Stimulated activated CD8-positive, alpha-beta memory T cell treated with anti-CD3 and anti-CD28 coated beads, Interleukin-4, amount 100 ng/mL, for 4 hours (primary cell): ENCODE data around the gene NEUROD2.
"Not testable (repeated sequence)": the region's sequence is repeated elsewhere in the genome, so short reads cannot be mapped to it uniquely, and the experiment has no call there.

Source experiments
- DNase-seq, 2 donors: peaks; one replicate each; pipeline ENCODE4 v3.0.0-alpha.2; 2020; ENCODE audit warnings: low read depth in 2 of 2, low spot score in 1 of 2

NEUROD2 gene

DNA sequence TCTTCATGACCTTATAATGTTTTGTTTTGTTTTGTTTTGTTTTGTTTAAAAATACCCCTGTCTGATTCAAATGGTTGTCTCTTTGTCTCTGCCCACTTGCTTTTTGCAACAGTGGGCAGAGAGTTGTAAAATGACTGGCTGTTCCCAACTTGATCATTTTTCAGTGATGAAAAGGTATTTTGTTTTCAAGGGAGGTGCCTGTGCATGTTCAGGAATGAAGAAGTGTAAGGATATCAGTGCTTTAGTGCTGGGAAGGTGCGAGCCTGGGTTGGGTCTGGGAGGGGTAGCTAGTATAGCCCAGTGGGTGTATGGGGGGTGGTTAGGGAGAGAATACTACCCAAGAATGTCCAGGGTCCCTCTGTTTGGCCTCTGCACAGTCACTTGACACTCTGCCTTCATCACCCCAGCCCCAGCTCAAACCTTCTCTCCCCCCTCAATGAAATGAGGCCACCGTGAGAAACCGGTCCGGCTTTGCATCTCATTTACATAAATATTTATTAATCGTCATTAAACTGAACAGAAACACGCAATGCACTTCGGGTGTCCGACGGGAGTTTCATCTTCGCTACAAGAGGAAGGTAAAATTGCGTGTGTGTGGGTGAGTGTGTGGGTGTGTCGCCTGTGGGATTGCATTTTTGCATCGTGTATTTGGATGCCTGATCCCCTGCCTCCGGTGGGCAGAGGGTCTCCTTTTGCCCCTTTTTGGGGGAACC lies 4.3 kb downstream of the NEUROD2 start:
- DNase-seq: no peak

DNA sequence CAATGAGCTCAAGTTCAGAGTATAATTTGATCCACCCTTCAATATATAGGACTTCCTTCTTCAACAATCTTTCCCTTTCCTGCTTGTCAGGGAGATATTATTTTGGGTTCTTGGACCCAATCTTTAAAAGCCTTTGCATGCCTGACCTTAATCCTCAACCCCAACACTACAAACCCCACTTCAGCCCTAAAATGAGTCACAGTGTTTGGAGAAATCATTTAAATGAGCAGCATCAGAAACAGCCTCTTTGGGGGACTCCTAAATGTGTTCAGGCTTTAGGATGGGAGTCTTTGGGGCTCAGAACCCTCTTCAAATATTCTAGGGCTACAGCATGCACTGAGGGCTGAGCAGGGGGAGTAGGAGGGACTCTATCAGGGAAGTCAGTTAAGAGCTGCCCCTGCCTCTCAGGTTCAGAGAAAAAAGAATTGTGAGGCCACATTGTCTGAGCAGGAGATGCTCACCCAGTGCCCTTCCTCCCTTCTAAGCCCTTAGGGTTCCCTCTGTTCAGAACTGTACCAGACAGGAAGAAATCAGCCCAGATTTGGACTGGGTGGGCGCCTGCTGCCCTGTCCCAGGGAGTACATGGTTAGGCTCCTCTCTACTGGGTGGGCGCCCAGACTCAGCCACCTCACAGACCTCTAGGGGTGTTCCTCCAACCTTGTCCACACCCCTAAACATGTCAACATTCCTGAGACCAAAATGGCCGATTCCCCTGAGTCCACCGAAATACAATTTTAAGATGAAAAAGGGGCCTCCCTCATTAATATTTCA lies 5.0 kb downstream of the NEUROD2 start:
- DNase-seq: no peak

GRCh38 chr17:39601758-39602532 lies 5.8 kb downstream of the NEUROD2 start:
- no peak for DNase-seq

DNA sequence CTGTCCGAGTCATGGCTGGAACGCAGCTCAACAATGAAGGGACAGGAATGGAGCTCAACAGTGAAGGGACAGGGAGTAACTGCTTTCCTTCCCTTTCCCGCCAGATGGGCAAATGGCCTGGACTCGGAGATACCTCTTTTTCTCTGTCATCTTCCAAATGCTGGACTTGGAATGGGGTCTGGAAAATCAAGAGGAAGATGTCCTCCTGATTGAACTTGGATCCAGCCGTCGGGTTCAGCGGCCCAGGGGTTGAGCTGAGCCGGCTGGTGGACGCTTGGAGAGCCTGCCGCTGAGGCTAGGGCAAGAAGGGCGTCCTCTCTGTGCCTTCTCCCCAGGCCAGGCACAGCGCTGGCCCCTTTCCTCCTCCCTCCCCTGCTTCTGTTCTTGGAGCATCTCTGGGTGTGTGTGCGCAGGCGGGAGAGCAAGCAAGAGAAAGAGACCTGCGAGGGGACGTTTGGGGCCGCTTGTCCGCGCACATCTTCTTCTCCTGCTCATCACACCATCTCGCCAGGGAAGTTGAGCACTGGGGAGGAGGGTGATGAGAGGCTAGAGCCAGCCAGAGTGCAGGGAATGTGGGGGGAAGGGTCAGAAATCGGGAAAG lies 6.6 kb downstream of the NEUROD2 start:
- no peak for DNase-seq

- no peak for DNase-seq
These were observed 7.3 kb downstream of the NEUROD2 start for GRCh38 chr17:39600288-39600996.

GRCh38 chr17:39599665-39600231 lies 8.0 kb downstream of the NEUROD2 start:
- DNase-seq: no peak

GRCh38 chr17:39599004-39599664 lies 8.6 kb downstream of the NEUROD2 start:
- no peak for DNase-seq

- no peak for DNase-seq
These were observed 9.1 kb downstream of the NEUROD2 start for GRCh38 chr17:39598630-39599003.

GRCh38 chr17:39598047-39598481 lies 9.7 kb downstream of the NEUROD2 start:
- DNase-seq: no peak

DNA sequence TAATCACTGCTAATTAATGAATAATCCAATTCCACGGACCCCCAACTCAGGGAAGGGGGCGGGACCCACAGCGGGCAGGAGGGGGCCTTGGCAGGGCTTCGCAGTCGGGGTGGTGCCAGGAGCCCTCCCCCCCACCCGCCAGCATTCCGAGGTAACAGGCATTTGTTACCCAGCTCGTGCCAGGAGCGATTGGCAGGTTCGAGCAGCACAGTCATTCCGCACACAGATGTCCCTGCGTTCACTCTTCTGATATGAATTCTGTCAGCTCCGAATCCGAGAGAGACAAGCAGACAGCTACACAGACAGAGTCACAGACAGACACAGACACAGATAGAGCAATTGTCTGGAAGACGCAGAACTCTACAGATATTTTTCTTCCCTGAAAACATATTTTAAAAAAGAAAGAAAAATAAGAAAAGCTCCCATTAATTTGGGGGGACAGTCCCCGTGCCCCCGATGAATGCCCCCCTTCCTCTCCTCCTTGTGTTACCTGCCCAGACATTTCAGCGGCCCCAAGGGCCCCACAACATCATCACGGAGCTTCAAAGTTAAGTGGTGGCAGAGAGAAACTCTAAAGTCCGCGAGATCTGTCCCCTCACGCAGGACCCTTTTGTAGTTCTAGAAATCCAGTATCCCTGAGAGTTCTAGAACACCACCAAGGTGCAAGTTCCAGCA lies 10.2 kb downstream of the NEUROD2 start:
- no peak for DNase-seq

DNA sequence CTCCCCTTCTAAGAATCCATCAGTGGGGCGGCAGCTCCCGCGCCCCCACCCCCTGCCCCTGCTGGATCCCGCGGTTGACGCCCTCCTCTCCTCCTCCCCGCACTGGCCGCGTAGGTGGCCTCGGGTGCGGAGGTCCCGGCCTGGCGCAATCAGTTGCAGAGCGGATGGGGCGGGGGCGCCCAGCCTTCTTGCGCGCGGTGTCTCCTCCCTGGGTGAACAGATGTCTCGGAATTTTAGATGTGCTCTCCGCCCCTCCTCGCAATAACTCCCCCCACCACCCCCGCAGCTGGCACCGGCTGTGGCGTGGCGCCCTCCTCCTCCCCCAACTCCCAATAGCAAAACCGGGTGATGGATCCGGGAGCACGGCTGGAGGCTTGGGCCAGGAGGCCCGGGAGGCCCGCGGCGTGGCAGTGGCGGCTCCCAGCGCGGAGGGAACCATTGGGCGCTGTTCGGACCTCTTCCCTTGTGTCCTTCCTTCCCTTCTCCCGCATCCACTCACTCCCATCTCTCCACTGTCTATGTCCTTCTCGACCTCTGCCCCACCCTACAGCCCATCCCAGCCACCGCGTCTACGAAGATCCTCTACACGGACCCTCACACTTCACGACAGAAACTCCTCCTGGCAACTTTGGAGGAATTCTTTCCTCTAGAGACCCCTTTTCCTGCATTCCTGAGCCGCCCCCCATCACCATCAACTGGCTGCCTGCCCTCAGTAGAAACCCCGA lies 11.0 kb downstream of the NEUROD2 start:
- DNase-seq: no peak

DNA sequence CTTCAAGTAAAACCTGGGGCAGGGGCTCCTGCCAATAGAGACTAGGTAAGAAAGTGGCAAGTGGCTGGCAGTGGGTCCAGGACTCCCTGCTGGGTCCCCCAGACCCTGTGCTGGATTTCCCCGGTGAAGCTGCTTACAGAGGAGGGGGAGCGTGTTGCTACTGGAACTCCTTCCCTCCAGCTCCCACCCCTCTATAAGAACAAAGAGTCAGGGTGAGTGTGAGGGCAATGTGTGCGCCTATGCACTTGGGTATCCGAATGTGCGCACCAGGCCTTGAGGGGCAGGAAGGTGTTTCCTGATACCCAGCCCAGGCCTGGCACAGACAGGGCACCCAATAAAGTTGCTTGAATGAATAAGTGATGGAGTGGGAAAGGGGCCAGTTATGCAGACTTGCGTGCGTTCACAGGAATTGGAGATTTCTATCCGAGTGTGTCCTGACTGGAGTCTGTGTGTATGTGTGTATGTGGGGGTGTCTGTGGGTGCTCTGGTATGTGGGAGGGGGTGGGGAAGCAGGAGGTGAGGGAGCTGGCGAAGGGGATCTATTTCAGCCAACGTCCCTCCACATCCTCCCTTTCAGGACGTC lies 11.7 kb downstream of the NEUROD2 start:
- DNase-seq: no peak

DNA sequence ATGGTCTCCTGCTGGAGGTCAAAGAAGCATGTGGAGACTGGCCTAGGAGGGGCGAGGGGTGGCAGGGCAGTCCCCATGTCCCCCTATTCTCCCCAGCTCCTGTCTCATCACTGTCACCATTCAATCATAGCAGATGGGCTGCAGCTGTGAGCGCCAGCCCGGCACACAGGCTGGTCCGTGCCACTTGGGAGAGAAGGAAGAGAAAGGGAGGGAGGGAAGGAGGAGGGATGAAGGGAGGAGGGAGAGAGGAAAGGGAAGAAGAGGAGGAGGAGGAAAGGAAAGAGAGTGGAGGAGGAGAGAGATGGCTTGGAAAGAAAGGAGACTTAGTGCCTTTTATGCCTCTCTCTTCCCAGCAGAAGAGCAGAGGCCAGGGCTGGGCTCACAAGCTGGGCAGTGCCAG lies 12.4 kb downstream of the NEUROD2 start:
- DNase-seq: no peak

DNA sequence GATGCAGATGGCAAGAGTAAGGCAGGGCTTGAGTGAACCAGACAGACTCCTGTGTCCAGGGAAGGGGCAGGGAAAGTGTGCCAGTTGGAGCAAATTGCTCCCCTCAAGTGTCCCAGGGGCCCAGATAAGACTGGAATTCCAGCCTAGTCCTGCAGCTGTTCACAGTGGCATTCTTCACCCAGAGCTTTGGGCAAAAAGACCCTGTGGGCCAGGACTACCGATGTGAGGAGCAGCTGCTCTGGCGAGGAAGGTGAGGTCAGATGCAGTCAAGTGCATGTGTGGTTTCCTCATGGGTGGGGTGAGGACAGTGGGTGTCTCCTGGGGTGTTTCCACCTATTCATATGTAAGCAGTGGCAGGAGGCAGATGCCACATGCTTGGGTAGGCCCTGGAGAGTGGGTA lies 14.3 kb downstream of the NEUROD2 start:
- no peak for DNase-seq

- no peak for DNase-seq
These were observed 15.5 kb downstream of the NEUROD2 start for GRCh38 chr17:39591958-39592954.

DNA sequence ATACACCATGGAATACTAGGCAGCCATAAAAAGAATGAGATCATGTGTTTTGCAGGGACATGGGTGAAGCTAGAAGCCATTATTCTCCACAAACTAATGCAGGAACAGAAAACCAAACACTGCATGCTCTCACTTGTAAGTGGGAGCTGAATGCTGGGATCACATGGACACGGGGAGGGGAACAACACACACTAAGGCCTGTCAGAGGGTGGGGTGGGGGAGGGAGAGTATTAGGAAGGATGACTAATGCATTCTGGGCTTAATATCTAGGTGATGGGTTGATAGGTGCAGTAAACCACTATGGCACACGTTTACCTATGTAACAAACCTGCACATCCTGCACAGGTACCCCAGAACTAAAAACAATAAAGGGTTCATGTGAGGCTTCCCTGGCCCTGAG lies 17.5 kb downstream of the NEUROD2 start:
- DNase-seq: not testable (repeated sequence)

DNA sequence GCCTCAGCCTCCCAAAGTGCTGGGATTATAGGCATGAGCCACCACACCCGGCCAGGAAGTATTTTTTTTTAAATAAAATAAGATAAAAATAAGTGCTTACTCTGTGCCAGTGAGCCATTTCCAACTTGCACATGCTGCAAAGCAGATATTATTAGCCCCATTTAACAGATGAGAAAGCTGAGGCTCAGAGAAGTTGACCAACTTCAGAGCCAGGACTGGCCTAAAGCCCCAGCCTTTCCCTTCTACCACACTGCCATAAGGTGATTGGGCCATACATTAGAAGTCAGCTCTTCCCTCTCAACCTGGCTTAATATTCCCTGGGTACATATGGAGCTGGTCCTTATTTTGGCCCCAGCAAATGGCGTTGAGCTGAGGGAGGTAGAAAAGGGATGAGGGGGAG lies 25.1 kb downstream of the NEUROD2 start:
- DNase-seq: no peak
